ENCODE data around the gene VIPR2.
A peak's percentile ranks its signal among the peaks of the same experiment; 100 is the strongest.

VIPR2 gene

GRCh38 chr7:159028508-159029401 lies 115.9 kb downstream of the VIPR2 start:
- no peak for DNase-seq

- DNase-seq, result no peak
Measured at GRCh38 chr7:159027789-159028507, 116.7 kb downstream of the VIPR2 start.

GRCh38 chr7:159027056-159027788 lies 117.4 kb downstream of the VIPR2 start:
- peak in 1 of 58 donors; percentile 50 for DNase-seq

- DNase-seq, result no peak
Measured at GRCh38 chr7:159026271-159027055, 118.2 kb downstream of the VIPR2 start.

GRCh38 chr7:159025161-159025779 lies 119.4 kb downstream of the VIPR2 start:
- DNase-seq, result peak in 1 of 58 donors; percentile 23

GRCh38 chr7:159024280-159024951 lies 120.3 kb downstream of the VIPR2 start:
- no peak for DNase-seq

GRCh38 chr7:159023746-159024145 lies 120.9 kb downstream of the VIPR2 start:
- no peak for DNase-seq

- no peak for DNase-seq
Measured at GRCh38 chr7:159023206-159023605, 121.5 kb downstream of the VIPR2 start.

- DNase-seq, result no peak
Measured at GRCh38 chr7:159022238-159022993, 122.3 kb downstream of the VIPR2 start.

GRCh38 chr7:159020987-159021386 lies 123.7 kb downstream of the VIPR2 start:
- no peak for DNase-seq

- no peak for DNase-seq
Measured at GRCh38 chr7:159019111-159019510, 125.6 kb downstream of the VIPR2 start.

GRCh38 chr7:159017741-159018140 lies 126.9 kb downstream of the VIPR2 start:
- DNase-seq, result no peak

- DNase-seq, result no peak
Measured at GRCh38 chr7:159017210-159017609, 127.5 kb downstream of the VIPR2 start.

GRCh38 chr7:159016591-159016990 lies 128.1 kb downstream of the VIPR2 start:
- no peak for DNase-seq

GRCh38 chr7:159015454-159016410 lies 128.9 kb downstream of the VIPR2 start:
- peak in 2 of 58 donors; percentile 10 to 29 for DNase-seq

- DNase-seq, result no peak
Measured at GRCh38 chr7:159015081-159015453, 129.6 kb downstream of the VIPR2 start.

GRCh38 chr7:159014297-159015062 lies 130.2 kb downstream of the VIPR2 start:
- DNase-seq, result no peak
